Epithelial cell of prostate (primary cell): ENCODE measurements around the gene PCED1A.
A peak's percentile ranks its signal among the peaks of the same experiment; 100 is the strongest.

Experiments
- DNase-seq: peaks from one replicate; pipeline ENCODE4 v3.0.0-alpha.2; 2011; ENCODE audit warnings: low read depth, low spot score
- H3K27ac ChIP-seq: fragments of 450-650 bp; 2 replicates; pipeline ENCODE4 v1.5.1; 2017; ENCODE audit warnings: mild to moderate bottlenecking

The PCED1A gene, protein sequence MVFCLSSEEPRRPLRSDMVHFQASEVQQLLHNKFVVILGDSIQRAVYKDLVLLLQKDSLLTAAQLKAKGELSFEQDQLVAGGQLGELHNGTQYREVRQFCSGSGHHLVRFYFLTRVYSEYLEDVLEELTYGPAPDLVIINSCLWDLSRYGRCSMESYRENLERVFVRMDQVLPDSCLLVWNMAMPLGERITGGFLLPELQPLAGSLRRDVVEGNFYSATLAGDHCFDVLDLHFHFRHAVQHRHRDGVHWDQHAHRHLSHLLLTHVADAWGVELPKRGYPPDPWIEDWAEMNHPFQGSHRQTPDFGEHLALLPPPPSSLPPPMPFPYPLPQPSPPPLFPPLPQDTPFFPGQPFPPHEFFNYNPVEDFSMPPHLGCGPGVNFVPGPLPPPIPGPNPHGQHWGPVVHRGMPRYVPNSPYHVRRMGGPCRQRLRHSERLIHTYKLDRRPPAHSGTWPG

DNA sequence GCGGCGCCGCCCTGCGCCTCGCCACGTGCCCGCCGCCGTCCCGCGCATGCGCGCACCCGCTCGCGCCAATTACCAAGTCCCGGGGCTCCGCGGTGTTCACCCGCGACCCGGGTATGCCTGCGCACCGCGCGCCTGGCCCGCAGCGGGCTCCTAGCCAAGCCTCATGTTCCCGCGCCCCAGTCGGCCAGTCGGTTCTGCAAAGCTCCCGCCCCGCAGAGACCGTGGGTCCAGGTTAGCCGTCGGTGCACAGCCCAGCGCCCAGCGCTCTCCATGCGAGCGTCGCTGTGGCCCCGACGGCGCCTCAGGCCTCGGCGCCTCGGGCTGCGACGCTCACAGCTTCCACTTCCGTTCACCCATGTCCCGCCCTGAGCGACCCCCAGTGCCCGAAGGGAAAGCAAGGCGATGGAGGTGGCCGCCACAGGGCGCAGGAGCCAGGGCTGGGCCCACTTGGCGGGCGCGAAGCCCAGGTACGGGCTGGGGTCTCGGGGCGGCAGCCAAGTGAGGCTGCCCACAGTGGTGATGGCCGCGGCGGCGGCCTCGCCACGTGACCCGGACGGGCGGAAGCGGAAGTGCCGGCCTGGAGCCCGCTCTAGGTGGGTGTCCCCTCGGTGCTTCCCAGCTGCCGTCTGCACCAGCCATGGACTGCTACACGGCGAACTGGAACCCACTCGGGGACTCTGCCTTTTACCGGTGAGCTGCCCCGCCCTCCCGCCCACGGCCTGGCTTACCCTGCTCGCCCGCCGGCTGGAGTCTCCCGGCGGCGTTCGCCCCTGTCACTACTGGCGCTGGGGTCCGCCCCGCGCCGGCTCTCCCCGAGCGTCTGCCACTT lies at the start of gene PCED1A, which contains the start of gene VPS16:
Gene PCED1A, minus strand, starts transcription at position 518 of the 829 bp plus-strand sequence. CDS start 743 bp downstream, outside the sequence.
Gene VPS16, plus strand, starts transcription at position 608 of the 829 bp plus-strand sequence. Its CDS starts 30 bp downstream, at position 638.
- no peak for DNase-seq
- peak within 1 kb of the TSS; percentile 54 for H3K27ac ChIP-seq

DNA sequence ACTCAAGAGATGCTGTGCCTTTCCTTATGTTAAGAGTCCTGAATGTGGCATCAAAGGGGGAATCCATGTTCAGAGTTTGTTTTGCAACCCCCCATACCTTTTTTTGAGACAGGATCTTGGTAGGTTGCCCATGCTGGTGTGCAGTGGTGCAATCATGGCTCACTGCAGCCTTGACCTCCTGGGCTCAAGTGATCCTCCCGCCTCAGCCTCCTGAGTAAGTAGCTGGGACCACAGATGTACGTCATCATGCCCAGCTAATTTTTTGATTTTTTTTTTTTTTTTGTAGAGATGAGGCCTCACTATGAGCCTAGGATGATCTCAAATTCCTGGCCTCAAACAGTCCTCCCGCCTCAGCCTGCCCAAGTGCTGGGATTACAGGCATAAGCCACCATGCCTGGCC lies 49.3 kb upstream of the PCED1A start:
- DNase-seq, result no peak
- H3K27ac ChIP-seq, result no peak overlapping the region

DNA sequence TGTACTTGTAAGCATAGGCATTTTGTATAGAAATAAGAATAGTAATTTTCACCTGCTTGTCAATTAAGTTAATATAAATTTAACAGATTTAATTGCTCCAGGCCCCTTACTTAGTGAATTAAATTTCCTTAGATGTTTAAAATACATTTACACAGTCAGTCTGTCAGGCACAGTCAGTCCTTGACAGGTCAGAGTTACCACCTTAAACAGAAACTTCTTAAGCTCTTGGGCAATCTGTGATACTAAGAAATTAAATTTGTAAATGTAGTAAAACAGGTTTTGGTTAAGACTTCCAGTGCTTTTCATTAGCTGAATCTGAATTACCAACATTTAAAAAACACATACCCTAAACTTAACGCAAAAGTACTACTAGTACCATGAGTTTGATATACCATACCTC lies 48.8 kb upstream of the PCED1A start:
- no peak overlapping the region for H3K27ac ChIP-seq
- DNase-seq, result no peak

DNA sequence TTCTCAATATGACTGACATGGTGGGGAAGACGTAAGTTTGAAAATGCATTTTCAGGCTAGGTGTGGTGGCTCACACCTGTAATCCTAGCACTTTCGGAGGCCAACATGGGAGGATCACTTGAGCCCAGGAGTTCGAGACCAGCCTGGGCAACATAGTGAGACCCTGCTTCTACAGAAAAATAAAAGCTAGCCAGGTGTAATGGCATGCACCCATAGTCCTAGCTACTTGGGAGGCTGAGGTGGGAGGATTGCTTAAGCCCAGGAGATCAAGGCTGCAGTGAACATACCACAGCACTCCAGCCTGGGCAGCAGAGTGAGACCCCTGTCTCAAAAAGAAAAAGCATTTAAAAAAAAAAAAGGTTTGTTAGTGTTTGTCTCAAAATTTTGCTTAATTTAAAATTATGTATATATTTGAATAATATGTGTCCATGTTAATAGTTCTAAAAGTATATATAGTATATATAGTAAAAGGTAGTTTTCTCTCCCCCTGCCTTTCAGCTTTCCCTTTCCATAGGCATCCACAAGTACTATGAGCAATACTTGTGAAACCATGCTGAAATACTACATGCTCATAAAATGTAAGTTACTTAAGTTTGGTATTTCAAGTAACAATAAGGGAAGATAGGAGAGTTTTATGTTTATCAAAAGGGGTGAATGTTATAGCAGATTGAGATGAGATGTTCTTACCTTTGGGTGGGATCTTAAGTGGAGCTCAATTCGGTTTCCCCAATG lies 47.9 kb upstream of the PCED1A start:
- DNase-seq, result no peak
- H3K27ac ChIP-seq, result no peak overlapping the region

DNA sequence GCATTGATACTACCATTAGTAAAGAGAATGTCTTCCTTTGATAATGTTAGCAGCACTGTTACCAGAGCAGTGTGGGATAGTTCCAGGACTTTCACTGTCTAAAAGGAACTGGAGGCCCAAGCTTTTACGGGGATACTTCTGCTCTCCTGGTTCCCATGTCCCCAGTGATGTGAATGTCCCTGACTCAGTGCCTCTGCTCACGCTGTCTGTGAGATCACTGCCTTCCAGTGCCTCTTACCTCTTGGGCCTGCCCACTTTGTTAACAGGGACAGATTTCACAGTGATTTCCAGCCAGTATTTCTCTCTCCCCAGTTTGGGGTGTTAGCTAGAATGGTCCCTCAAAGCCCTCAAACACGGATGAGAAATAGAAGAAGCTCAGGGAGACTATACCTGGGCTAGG lies 47.3 kb upstream of the PCED1A start:
- H3K27ac ChIP-seq, result no peak overlapping the region
- no peak for DNase-seq

DNA sequence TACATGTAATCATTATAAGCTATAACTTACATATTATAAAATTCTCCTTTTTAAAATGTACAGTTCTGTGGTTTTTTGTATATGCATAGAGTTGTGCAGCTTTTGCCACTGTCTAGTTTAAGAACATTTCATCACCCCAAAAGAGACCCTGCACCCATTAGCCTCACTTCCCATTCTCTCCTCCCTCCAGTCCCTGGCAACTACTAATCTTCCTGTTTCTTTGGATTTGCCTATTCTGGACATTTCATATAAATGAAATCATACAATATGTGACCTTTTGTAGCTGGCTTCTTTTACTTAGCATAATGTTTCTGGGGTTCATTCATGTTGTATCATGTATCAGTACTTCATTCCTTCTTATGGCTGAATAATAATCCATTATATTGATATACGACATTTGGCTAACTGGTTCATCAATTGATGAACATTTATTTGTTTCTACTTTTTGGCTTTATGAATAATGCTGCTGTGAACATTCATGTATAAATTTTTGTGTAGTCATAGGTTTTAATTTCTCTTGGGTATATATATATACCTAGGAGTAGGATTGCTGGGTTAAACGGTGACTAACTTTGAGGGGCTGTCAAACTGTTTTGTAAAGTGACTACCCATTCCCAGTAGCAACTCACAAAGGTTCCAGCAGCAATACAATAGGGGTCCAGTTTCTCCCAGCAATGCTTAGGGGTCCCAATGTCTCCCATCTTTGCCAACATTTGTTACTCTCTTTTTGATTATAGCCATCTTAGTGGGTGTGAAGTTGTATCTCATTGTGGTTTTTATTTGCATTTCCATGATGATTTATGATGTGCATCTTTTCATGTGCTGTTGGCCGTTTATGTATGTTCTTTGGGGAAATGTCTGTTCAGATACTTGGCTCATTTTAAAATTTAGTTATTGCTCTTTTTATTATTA lies 43.5 kb upstream of the PCED1A start:
- no peak for DNase-seq
- H3K27ac ChIP-seq, result no peak overlapping the region

DNA sequence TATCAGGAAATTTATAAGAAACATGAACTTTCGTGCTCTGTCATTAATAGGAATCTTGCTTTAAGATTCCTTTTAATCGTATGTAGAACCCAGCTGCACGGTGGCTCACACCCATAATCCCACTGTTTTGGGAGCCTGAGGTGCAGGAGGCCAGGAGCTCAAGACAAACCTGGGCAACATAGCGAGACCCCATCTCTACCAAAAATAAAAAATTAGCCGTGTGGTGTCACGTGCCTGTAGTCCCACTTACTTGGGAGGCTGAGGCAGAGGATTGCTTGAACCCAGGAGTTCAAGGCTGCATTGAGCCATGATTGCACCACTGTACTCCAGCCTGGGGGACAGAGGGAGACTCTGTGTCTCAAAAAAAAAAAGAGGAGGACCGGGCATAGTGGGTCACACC lies 40.2 kb upstream of the PCED1A start:
- DNase-seq, result no peak
- H3K27ac ChIP-seq, result no peak overlapping the region

DNA sequence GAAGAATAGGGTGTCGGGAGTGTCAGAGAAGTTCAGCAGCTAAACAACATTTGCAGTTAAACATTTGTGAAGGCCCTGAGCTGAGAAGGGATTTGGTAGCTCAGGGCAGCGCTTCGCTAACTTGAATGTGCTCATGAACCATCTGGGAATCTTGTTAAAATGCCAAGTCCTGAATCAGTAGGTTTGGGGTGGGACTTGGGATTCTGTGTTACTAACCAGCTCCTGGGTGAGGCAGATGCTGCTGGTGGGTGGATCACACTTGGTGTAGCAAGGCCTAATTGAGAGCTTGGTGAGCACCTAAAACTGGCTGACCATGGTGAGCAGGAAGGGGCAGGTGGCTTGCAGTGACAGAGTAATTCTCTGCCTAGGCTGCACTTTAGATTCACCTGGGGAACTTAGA lies 38.7 kb upstream of the PCED1A start:
- DNase-seq, result no peak
- H3K27ac ChIP-seq, result no peak overlapping the region

DNA sequence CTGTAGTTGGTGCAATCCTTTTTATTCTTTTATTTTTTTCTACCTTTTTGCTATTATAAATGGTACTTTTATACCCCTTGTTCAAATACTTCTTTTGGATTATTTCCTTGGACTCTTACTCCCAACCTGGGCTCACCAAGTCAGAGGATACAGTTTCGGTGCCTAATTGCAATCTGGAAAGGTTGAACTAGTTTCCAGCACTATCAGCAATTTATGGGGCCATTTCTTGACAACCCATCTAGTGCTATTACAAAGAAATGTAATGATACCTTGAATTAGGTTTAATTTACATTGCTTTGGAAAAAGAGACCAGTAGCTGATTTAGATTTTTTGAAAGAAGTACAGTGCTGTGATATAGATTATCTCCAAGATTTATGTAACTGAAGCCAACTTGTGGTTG lies 38.1 kb upstream of the PCED1A start:
- no peak for DNase-seq
- H3K27ac ChIP-seq, result no peak overlapping the region

DNA sequence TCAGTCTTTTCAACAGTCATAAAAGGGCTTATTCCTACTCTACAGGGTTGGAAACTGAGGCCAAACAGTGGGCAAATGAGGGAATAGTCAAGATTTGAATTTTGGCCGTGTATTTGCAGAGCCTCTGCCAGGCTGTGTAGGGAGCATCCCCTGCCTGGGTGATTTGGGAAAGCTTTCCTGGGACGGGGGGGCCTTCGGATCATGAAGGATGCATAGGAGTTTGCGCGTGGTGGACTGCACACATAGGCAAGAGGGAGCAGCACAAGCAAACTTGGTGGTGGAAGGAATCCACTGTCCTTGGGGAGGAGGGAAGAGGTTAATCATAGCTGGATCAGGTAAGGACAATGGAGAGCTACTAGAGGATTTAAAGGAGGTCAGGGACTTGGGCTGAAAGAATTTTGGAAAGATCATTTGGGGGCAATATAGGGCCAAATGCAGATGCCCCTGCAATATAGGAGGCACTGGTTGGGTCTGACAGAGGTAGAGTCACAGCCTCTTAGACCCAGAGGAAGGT lies 35.3 kb upstream of the PCED1A start:
- no peak overlapping the region for H3K27ac ChIP-seq
- DNase-seq, result no peak

DNA sequence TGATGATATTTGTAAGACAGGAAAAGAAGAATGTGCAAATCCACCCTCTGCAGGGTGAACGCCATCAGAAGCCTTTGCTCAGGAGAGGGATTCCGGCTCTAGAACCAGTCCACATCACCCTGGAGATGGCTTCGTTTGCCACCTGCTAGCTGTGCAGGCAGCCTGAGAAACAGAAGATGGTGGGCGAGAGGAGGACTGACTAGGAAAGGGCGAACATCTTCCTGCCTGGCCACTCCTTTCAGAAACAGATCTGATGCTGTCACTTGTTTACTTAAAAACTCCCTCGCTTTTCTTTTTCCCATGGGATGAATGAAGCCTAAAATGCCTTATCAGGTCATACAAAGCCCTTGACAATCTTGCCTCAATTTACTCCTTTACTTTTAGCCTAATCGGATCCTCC lies 34.0 kb upstream of the PCED1A start:
- no peak overlapping the region for H3K27ac ChIP-seq
- DNase-seq, result no peak

DNA sequence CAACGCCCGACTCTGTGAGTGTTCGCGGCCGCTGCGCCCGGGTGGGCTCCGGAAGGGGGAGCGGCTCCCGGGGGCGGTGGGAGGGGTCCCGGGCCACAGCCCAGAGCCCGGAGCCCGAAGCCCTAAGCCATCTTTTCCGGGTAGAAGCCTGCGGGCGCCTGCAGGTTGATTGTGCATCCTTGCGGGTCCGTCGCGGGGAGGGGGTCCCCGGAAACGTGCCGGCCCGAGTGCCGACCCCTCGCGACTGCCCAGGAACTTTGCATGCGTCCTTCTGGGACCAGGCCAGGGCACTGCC lies 33.2 kb upstream of the PCED1A start:
- no peak for DNase-seq
- peak overlapping the region; percentile 32 for H3K27ac ChIP-seq

DNA sequence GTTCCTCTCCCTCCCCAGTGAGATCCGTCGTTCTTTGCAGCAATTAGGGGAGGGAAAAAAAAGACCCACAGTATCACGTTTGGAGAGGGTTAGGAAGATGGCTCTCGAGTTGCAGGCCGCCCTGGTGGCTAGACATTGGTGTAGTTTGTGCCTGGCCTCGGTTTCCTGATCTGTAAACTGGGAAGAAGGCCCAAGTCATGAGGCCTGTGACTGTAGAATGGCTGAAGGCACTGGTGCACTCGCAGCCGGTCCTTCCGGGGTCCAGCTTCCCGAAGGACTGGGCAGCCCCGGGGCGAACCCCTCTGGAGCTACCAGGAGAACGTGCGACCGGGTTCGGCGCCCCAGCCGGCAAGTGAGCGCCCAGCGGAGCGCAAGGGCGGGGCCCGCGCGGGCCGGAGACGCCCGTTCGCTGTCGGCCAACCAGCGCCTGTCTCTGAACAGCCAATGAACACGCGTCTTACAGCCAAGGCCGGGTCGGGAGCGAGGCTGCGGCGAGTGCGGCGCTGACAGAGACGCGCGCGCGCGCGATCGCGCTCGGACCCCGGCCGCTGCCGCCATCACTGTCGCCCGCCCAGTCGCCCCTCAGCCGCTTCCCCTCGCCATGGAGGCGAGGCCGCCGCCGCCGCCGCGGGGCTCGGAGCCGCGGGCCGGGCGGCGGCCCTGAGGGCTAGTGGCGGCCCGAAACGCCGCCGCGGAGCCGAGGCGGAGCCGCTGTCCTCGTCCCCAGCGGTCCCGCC lies 32.7 kb upstream of the PCED1A start, which contains the start of gene PTPRA:
Gene PTPRA, plus strand, starts transcription at position 472 of the 737 bp plus-strand sequence. CDS start 90,797 bp downstream, outside the sequence.
- peak within 1 kb of the TSS; percentile 32 for H3K27ac ChIP-seq
- DNase-seq, result peak; percentile 52

DNA sequence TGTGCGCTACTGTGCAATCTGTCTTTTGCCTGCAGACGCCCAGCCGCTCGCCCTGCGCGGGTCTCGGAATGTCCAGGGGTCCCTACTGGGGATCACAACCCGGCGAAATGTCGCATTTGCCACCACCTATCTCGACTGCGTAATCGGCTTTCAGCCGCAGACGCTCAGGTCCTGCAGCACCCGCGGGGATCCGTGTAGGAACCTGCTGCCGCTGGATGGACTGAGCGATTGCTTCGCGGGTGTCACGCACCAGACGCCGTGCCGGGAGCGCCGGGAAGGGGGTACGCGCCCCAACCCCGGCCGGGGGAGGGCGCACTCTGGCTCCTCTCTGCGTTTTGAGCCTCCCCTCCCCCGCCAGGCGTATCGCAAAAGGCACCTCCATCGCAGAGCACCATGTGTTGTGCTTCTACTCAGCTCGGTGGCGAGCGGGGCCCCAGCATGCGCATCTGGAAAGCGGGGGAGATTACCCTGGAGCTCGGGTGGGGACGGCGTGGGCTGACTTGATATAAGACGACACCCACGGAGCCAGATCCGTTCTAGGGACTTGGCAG lies 32.1 kb upstream of the PCED1A start:
- no peak for DNase-seq
- peak overlapping the region; percentile 32 for H3K27ac ChIP-seq

DNA sequence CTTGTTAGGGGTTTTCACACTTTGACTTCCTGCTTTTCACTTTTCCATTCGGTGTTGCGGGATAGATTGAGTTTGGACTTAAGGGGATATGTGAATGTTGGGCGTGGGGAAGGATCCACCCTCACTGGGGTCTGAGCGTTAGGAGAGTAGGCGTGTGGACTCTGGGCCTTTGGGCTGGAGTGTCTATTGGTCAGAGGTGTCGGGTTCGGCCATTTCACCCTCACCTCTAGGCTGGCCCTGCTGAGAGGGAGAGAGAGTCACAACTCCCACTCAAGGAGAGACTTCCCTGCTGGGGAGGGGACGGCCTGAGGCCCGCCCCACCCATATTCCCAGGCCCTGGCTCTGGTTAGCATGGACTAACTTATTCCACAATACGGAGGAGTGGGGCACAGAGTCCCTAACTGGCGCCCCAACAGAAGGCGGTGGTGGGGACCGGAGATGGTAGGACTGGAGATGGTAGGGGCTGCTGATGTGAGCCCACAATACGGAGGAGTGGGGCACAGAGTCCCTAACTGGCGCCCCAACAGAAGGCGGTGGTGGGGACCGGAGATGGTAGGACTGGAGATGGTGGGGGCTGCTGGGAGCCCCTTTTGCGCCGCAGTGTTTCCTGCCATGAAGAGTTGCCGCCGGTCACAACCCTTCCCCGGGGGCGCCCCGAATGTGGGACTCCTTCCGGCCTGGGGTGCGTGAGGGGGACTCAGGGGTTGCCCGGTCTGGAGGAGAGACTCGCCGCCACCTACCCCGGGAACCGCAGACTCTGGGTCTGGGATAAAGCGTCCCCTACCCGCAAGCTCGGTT lies 31.4 kb upstream of the PCED1A start:
- no peak overlapping the region for H3K27ac ChIP-seq
- DNase-seq, result no peak

DNA sequence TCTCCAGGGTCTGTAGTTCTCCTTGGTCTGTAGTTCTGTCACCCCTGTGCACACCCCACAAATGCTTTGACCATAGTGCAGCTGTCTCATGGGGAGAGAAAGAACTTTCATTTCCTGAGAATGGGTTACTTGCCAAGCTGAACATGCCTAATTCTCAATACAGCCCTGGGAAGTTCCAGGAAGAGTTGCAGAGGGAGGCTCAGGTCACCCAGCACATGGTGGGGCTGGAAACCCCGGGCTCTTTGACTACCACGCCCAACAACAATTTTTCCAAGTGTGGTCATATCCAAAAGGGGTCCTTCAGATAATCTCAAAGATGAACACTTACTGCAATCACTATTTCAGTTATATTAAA lies 30.6 kb upstream of the PCED1A start:
- H3K27ac ChIP-seq, result no peak overlapping the region

DNA sequence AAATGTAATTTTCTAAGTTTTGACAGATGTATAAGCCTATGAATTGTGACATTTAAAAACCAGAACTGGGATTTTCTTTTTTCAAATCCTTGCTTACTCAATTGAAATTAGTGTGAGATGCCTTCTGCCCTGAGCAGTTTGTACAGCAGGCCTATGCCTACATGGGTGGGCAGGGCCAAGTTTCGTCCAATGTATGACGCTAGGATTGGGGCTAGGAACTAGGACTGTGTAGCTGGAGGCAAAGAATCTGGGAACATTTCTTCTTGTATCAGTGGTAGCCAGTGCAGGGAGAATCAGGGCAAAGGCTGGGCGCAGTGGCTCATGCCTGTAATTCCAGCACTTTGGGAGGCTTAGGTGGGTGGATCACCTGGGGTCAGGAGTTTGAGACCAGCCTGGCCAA lies 28.9 kb upstream of the PCED1A start:
- DNase-seq, result no peak
- H3K27ac ChIP-seq, result no peak overlapping the region

More for the DNA sequence above, 30.6 kb upstream of the PCED1A start:
- no peak for DNase-seq
